CD4-positive, alpha-beta T cell treated with Interleukin-4 for 4 hours (primary cell): ENCODE data around the gene RAP1GAP2.
A peak's percentile ranks its signal among the peaks of the same experiment; 100 is the strongest.

Experiments used
- DNase-seq: peaks from one replicate; pipeline ENCODE4 v3.0.0-alpha.2; 2020

RAP1GAP2 gene

GRCh38 chr17:2786176-2786881, 9.9 kb upstream of the RAP1GAP2 start:
- DNase-seq: peak; percentile 89

- no peak for DNase-seq
Observed at GRCh38 chr17:2789700-2790099, 6.5 kb upstream of the RAP1GAP2 start.

GRCh38 chr17:2792366-2793169, 3.7 kb upstream of the RAP1GAP2 start:
- peak; percentile 72 for DNase-seq

GRCh38 chr17:2794111-2794803, 2.0 kb upstream of the RAP1GAP2 start:
- peak; percentile 33 for DNase-seq

GRCh38 chr17:2795441-2796163, 636 bp upstream of the RAP1GAP2 start:
- DNase-seq: no peak

- no peak for DNase-seq
Observed at GRCh38 chr17:2797226-2797625, 988 bp downstream of the RAP1GAP2 start.

- no peak for DNase-seq
Observed at GRCh38 chr17:2797637-2798036, 1.4 kb downstream of the RAP1GAP2 start.

GRCh38 chr17:2798188-2798587, 1.9 kb downstream of the RAP1GAP2 start:
- no peak for DNase-seq

GRCh38 chr17:2798678-2799077, 2.4 kb downstream of the RAP1GAP2 start:
- no peak for DNase-seq

GRCh38 chr17:2799653-2800052, 3.4 kb downstream of the RAP1GAP2 start:
- DNase-seq: no peak

- no peak for DNase-seq
Observed at GRCh38 chr17:2800367-2800766, 4.1 kb downstream of the RAP1GAP2 start.

GRCh38 chr17:2801841-2802240, 5.6 kb downstream of the RAP1GAP2 start:
- DNase-seq: no peak

- no peak for DNase-seq
Observed at GRCh38 chr17:2802574-2802973, 6.3 kb downstream of the RAP1GAP2 start.

GRCh38 chr17:2803386-2803785, 7.1 kb downstream of the RAP1GAP2 start:
- no peak for DNase-seq

GRCh38 chr17:2803971-2804370, 7.7 kb downstream of the RAP1GAP2 start:
- DNase-seq: no peak

- DNase-seq: no peak
Observed at GRCh38 chr17:2804912-2805311, 8.7 kb downstream of the RAP1GAP2 start.

GRCh38 chr17:2805961-2806360, 9.7 kb downstream of the RAP1GAP2 start:
- no peak for DNase-seq

- DNase-seq: no peak
Observed at GRCh38 chr17:2808367-2809335, 12.4 kb downstream of the RAP1GAP2 start.

- DNase-seq: no peak
Observed at GRCh38 chr17:2809337-2809736, 13.1 kb downstream of the RAP1GAP2 start.

- peak; percentile 39 for DNase-seq
Observed at GRCh38 chr17:2814049-2814448, 17.8 kb downstream of the RAP1GAP2 start.

GRCh38 chr17:2814481-2815341, 18.5 kb downstream of the RAP1GAP2 start:
- DNase-seq: peak; percentile 97
